ENCODE data around the gene OR7G2. TPM values are rescaled to one million over a fixed set of nuclear protein-coding genes. Genes with fewer than 3 reads are reported as not detected.

Gene OR7G2
- total RNA-seq, 1 experiment from 2014 or later, result not detected

- in situ Hi-C loops (cut with HindIII; ENCODE audit: low pct_unique_long_range_greater_than_20kb, low sequenced_read_pairs), result no loop called here
- no peaks in the 10 kb centered on the region for H3K4me1 ChIP-seq (ENCODE audit: control insufficient read depth, insufficient read depth, low read length)
- no TSS peak for BruUV-seq (replicated peaks)
These were observed 2.7 kb upstream of the OR7G2 start for GRCh38 chr19:9109959-9110358.

GRCh38 chr19:9086761-9087160 is 20.5 kb downstream of the OR7G2 start, which contains the start of gene OR1M1:
TSS of gene OR1M1 (plus strand) at chr19:9087061. CDS start at chr19:9093245, 6,184 bp downstream.
- H3K27ac ChIP-seq (ENCODE audit: low read length), result no peak within 1 kb of the TSS
- H3K27me3 ChIP-seq (ENCODE audit: control insufficient read depth, insufficient read depth, low read length), result no peaks in the 10 kb centered on the region
- in situ Hi-C loops (cut with HindIII; ENCODE audit: low pct_unique_long_range_greater_than_20kb, low sequenced_read_pairs) (no loop called here), intact Hi-C loops (cut with micrococcal nuclease; ENCODE audit: unreplicated experiment) (no loop called here)
- no peak for ATAC-seq
- no peak for DNase-seq (ENCODE audit: low read depth, low spot score)
- H3K9me3 ChIP-seq (ENCODE audit: control insufficient read depth, insufficient read depth, low read depth, low read length), result no peaks in the 10 kb centered on the region
- ChIA-PET POLR2A (no interaction called here), CTCF (no interaction called here)
- no peak for TF ChIP-seq TCF7L2 (IDR thresholded peaks at IDR 0.05; ENCODE audit: low read depth, low read length)
- TF ChIP-seq POLR2AphosphoS5 (IDR thresholded peaks at IDR 0.05; ENCODE audit: low read depth, low read length), result no peak
- TF ChIP-seq CTCF (IDR thresholded peaks at IDR 0.05), result no peak
- no peak for TF ChIP-seq SIN3A (IDR thresholded peaks at IDR 0.05; ENCODE audit: borderline replicate concordance, insufficient read depth, low read depth, low read length)
- TF ChIP-seq, protein P1, sequence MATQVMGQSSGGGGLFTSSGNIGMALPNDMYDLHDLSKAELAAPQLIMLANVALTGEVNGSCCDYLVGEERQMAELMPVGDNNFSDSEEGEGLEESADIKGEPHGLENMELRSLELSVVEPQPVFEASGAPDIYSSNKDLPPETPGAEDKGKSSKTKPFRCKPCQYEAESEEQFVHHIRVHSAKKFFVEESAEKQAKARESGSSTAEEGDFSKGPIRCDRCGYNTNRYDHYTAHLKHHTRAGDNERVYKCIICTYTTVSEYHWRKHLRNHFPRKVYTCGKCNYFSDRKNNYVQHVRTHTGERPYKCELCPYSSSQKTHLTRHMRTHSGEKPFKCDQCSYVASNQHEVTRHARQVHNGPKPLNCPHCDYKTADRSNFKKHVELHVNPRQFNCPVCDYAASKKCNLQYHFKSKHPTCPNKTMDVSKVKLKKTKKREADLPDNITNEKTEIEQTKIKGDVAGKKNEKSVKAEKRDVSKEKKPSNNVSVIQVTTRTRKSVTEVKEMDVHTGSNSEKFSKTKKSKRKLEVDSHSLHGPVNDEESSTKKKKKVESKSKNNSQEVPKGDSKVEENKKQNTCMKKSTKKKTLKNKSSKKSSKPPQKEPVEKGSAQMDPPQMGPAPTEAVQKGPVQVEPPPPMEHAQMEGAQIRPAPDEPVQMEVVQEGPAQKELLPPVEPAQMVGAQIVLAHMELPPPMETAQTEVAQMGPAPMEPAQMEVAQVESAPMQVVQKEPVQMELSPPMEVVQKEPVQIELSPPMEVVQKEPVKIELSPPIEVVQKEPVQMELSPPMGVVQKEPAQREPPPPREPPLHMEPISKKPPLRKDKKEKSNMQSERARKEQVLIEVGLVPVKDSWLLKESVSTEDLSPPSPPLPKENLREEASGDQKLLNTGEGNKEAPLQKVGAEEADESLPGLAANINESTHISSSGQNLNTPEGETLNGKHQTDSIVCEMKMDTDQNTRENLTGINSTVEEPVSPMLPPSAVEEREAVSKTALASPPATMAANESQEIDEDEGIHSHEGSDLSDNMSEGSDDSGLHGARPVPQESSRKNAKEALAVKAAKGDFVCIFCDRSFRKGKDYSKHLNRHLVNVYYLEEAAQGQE (IDR thresholded peaks at IDR 0.05; ENCODE audit: insufficient read depth in 1 of 2, low read depth in 2 of 2, low read length in 1 of 2), result no peak
- no peaks in the 10 kb centered on the region for H3K4me1 ChIP-seq (ENCODE audit: control insufficient read depth, insufficient read depth, low read length)
- BruUV-seq (replicated peaks), result no TSS peak
- no peaks in the 10 kb centered on the region for H3K36me3 ChIP-seq (ENCODE audit: control insufficient read depth, insufficient read depth, low read length)
- no peak within 1 kb of the TSS for H3K4me3 ChIP-seq (ENCODE audit: low read depth in 2 of 2, low read length in 2 of 2)

More at GRCh38 chr19:9109959-9110358, 2.7 kb upstream of the OR7G2 start:
- intact Hi-C loops (cut with micrococcal nuclease; ENCODE audit: unreplicated experiment), result no loop called here
- Histone ChIP-seq H3K27ac (ENCODE audit: low read length) (no peak overlapping the region), H3K4me3 (ENCODE audit: low read depth in 2 of 2, low read length in 2 of 2) (no peak overlapping the region), H3K36me3 (ENCODE audit: control insufficient read depth, insufficient read depth, low read length) (no peaks in the 10 kb centered on the region), H3K27me3 (ENCODE audit: control insufficient read depth, insufficient read depth, low read length) (no peaks in the 10 kb centered on the region), H3K9me3 (ENCODE audit: control insufficient read depth, insufficient read depth, low read depth, low read length) (no peaks in the 10 kb centered on the region)
- DNase-seq (ENCODE audit: low read depth, low spot score) (no peak), ATAC-seq (no peak)
- ChIA-PET CTCF (no interaction called here), POLR2A (interaction anchor here (0.6 kb wide), 1 partner anchor 9 kb away, joined by 4 read pairs; no protein-coding TSS in a partner anchor)
- TF ChIP-seq TCF7L2 (IDR thresholded peaks at IDR 0.05; ENCODE audit: low read depth, low read length), result no peak
- TF ChIP-seq, protein P1 (IDR thresholded peaks at IDR 0.05; ENCODE audit: insufficient read depth in 1 of 2, low read depth in 2 of 2, low read length in 1 of 2), result no peak
